ENCODE data around the gene EPHB1. TPM values are rescaled to one million over a fixed set of nuclear protein-coding genes. Genes with fewer than 3 reads are reported as not detected.

Gene EPHB1
- total RNA-seq, result 8.1 TPM in 2 replicates

- intact Hi-C loops (cut with micrococcal nuclease), result loop anchor here (1.0 to 10.0 kb wide), 8 partner anchors 8 to 1400 kb away; partner anchors contain the start of genes MSL2 and PPP2R3A
Observed at GRCh38 chr3:134794950-134795745, at the start of gene EPHB1. TSS of gene EPHB1 (plus strand) at chr3:134795260.

- intact Hi-C loops (cut with micrococcal nuclease), result no loop called here
Observed at GRCh38 chr3:134748698-134749097, 46.4 kb upstream of the EPHB1 start.

- intact Hi-C loops (cut with micrococcal nuclease), result no loop called here
Observed at GRCh38 chr3:134749174-134749573, 45.9 kb upstream of the EPHB1 start.

GRCh38 chr3:134749802-134750553 lies 45.1 kb upstream of the EPHB1 start:
- intact Hi-C loops (cut with micrococcal nuclease), result no loop called here

GRCh38 chr3:134751831-134752230 lies 43.2 kb upstream of the EPHB1 start:
- intact Hi-C loops (cut with micrococcal nuclease), result no loop called here

- intact Hi-C loops (cut with micrococcal nuclease), result no loop called here
Observed at GRCh38 chr3:134752761-134753461, 42.1 kb upstream of the EPHB1 start.

GRCh38 chr3:134753999-134754742 lies 40.9 kb upstream of the EPHB1 start:
- intact Hi-C loops (cut with micrococcal nuclease), result no loop called here

GRCh38 chr3:134754768-134755559 lies 40.1 kb upstream of the EPHB1 start:
- intact Hi-C loops (cut with micrococcal nuclease), result loop anchor here (1.0 kb wide), 1 partner anchor 154 kb away; no protein-coding TSS in a partner anchor

- intact Hi-C loops (cut with micrococcal nuclease), result loop anchor here (1.0 kb wide), 1 partner anchor 155 kb away; no protein-coding TSS in a partner anchor
Observed at GRCh38 chr3:134755821-134756220, 39.2 kb upstream of the EPHB1 start.

GRCh38 chr3:134757549-134758069 lies 37.5 kb upstream of the EPHB1 start:
- intact Hi-C loops (cut with micrococcal nuclease), result no loop called here

GRCh38 chr3:134761213-134761612 lies 33.8 kb upstream of the EPHB1 start:
- intact Hi-C loops (cut with micrococcal nuclease), result no loop called here

- intact Hi-C loops (cut with micrococcal nuclease), result no loop called here
Observed at GRCh38 chr3:134762016-134762415, 33.0 kb upstream of the EPHB1 start.

GRCh38 chr3:134765468-134765867 lies 29.6 kb upstream of the EPHB1 start:
- intact Hi-C loops (cut with micrococcal nuclease), result no loop called here

GRCh38 chr3:134766290-134766689 lies 28.8 kb upstream of the EPHB1 start:
- intact Hi-C loops (cut with micrococcal nuclease), result no loop called here

- intact Hi-C loops (cut with micrococcal nuclease), result no loop called here
Observed at GRCh38 chr3:134768116-134768515, 26.9 kb upstream of the EPHB1 start.

- intact Hi-C loops (cut with micrococcal nuclease), result no loop called here
Observed at GRCh38 chr3:134768837-134769236, 26.2 kb upstream of the EPHB1 start.

GRCh38 chr3:134769287-134769868 lies 25.7 kb upstream of the EPHB1 start:
- intact Hi-C loops (cut with micrococcal nuclease), result no loop called here

- intact Hi-C loops (cut with micrococcal nuclease), result no loop called here
Observed at GRCh38 chr3:134772011-134772410, 23.0 kb upstream of the EPHB1 start.

- intact Hi-C loops (cut with micrococcal nuclease), result no loop called here
Observed at GRCh38 chr3:134772591-134772990, 22.5 kb upstream of the EPHB1 start.

- intact Hi-C loops (cut with micrococcal nuclease), result no loop called here
Observed at GRCh38 chr3:134775831-134776230, 19.2 kb upstream of the EPHB1 start.

All from T-helper 1 cell treated with Interleukin-12 subunit alpha and Interleukin-12 subunit beta and Interleukin-4 antibody, amounts not matched to agents 30 ng/mL and 1 ng/mL, for 36 hours (primary cell).